Measurements from ENCODE around the gene TUBA4A.

- TF ChIP-seq CTCF (conservative IDR thresholded peaks at IDR 0.05; ENCODE audit: low read depth, low read length) (no peak), RAD21 (IDR thresholded peaks at IDR 0.05; ENCODE audit: low read length) (no peak), POLR2A (IDR thresholded peaks at IDR 0.05; ENCODE audit: low read depth, low read length) (no peak), CEBPB (IDR thresholded peaks at IDR 0.05; ENCODE audit: low read depth, low read length) (no peak), RFX5 (IDR thresholded peaks at IDR 0.05; ENCODE audit: low read depth, low read length) (no peak), BHLHE40 (IDR thresholded peaks at IDR 0.05; ENCODE audit: low read depth, low read length) (no peak), RCOR1 (IDR thresholded peaks at IDR 0.05; ENCODE audit: insufficient replicate concordance, low read length) (no peak), SMC3 (IDR thresholded peaks at IDR 0.05; ENCODE audit: low read depth, low read length) (no peak), MAZ (IDR thresholded peaks at IDR 0.05; ENCODE audit: borderline replicate concordance, low read depth, low read length) (no peak)
- TF ChIP-seq, protein P1, sequence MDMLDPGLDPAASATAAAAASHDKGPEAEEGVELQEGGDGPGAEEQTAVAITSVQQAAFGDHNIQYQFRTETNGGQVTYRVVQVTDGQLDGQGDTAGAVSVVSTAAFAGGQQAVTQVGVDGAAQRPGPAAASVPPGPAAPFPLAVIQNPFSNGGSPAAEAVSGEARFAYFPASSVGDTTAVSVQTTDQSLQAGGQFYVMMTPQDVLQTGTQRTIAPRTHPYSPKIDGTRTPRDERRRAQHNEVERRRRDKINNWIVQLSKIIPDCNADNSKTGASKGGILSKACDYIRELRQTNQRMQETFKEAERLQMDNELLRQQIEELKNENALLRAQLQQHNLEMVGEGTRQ (IDR thresholded peaks at IDR 0.05; ENCODE audit: low read depth, low read length), result no peak
Observed at GRCh38 chr2:219221957-219222518, 31.7 kb downstream of the TUBA4A start.

All from IMR-90 (cell line).